Measurements from ENCODE around the gene ABHD8.
"Not testable (repeated sequence)": the region's sequence is repeated elsewhere in the genome, so short reads cannot be mapped to it uniquely, and the experiment has no call there.

The ABHD8 gene

GRCh38 chr19:17285415-17286135 is 17.6 kb downstream of the ABHD8 start:
- peaks cover 6% of the 10 kb centered on the region for H3K4me1 Mint-ChIP-seq (ENCODE audit: low read depth)
- H3K4me3 Mint-ChIP-seq: no peak overlapping the region
- no peaks in the 10 kb centered on the region for H3K27me3 Mint-ChIP-seq (ENCODE audit: low read depth)
- no peaks in the 10 kb centered on the region for H3K9me3 Mint-ChIP-seq
- no peaks in the 10 kb centered on the region for H3K36me3 Mint-ChIP-seq (ENCODE audit: low read depth)
- DNase-seq (ENCODE audit: low spot score): no peak
- H3K27ac Mint-ChIP-seq: no peak overlapping the region

DNA sequence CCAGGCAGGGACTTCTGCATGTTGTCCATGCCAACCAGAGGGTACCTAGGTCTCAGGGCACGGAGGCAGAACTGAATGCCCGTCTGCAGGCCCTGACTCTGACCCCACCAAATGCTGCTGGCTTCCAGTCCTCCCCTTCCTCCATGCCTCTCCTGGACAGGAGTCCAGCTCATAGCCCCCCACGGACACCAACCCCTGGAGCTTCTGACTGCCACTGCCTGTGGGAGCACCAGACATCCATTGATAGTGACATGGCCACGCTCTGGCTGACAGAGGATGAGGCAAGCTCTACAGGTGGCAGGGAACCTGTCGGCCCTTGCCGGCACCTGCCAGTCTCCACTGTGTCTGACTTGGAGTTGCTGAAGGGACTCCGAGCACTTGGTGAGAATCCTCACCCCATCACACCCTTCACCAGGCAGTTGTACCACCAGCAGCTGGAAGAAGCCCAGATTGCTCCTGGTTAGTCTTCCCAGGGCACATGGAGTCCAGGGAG is 19.7 kb downstream of the ABHD8 start:
- Mint-ChIP-seq H3K4me3 (no peak overlapping the region), H3K36me3 (ENCODE audit: low read depth) (no peaks in the 10 kb centered on the region), H3K9me3 (no peaks in the 10 kb centered on the region), H3K27me3 (ENCODE audit: low read depth) (no peaks in the 10 kb centered on the region), H3K4me1 (ENCODE audit: low read depth) (peaks cover 6% of the 10 kb centered on the region), H3K27ac (peak overlapping the region; percentile 31)
- no peak for DNase-seq (ENCODE audit: low spot score)

DNA sequence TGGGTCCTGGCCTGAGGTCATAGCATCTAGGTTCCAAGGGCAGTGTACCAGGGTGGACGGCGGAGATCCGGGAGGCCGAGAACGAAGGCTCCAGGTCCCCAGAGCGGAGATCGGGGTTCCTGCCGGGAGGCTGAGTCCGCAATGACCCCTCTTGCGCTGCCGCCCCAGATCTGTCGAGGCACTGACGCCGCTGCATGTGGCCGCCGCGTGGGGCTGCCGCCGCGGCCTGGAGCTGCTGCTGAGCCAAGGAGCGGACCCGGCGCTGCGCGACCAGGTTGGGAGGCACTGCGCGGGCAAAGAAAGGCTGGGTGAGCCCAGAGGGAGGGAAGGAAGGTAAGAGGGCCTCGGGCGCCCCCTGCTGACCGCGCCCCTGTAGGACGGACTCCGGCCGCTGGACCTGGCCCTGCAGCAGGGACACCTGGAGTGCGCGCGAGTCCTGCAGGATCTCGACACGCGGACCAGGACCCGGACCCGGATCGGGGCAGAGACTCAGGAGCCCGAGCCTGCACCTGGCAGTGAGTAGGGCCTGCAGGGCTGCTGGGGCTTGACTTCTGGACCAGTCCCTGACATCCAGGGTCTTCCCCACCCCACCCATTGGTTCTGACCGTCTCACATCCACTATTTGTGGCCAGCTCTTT is 20.6 kb downstream of the ABHD8 start:
- Mint-ChIP-seq H3K4me3 (peak overlapping the region; percentile 89), H3K27ac (peak overlapping the region; percentile 75), H3K36me3 (ENCODE audit: low read depth) (peaks cover under 1% of the 10 kb centered on the region), H3K27me3 (ENCODE audit: low read depth) (no peaks in the 10 kb centered on the region), H3K4me1 (ENCODE audit: low read depth) (peaks cover 6% of the 10 kb centered on the region), H3K9me3 (no peaks in the 10 kb centered on the region)
- DNase-seq (ENCODE audit: low spot score): peak; percentile 81

GRCh38 chr19:17281391-17282304 is 21.6 kb downstream of the ABHD8 start, which contains the start of gene ANKLE1:
ANKLE1 (plus strand) TSS chr19:17281901; CDS start chr19:17281921, 20 bp downstream.
- peak; percentile 41 for DNase-seq (ENCODE audit: low spot score)
- H3K36me3 Mint-ChIP-seq (ENCODE audit: low read depth): peaks cover 8% of the 10 kb centered on the region
- H3K9me3 Mint-ChIP-seq: no peaks in the 10 kb centered on the region

DNA sequence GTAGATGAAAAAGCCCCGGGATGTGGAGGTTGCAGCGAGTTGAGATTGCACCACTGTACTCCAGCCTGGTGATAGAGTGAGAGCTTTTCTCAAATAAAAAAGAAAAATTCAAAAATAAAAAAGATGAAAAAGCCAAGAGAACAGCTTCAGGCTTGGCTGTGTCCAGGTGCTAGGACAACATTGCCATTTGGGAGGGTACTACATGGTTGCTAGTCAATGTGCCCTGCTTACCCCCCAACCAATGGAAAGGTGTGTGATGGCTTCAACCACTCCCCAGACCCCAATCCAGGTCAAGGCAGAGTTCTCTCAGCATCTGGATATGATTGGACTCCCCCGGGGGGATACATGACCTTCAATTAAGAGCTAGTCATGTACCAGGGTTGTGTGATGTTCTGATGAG is 23.8 kb downstream of the ABHD8 start:
- Mint-ChIP-seq H3K4me1 (ENCODE audit: low read depth) (peaks cover 6% of the 10 kb centered on the region), H3K27ac (no peak overlapping the region), H3K36me3 (ENCODE audit: low read depth) (peaks cover 22% of the 10 kb centered on the region), H3K9me3 (no peaks in the 10 kb centered on the region), H3K27me3 (ENCODE audit: low read depth) (no peaks in the 10 kb centered on the region), H3K4me3 (no peak overlapping the region)
- no peak for DNase-seq (ENCODE audit: low spot score)

More at GRCh38 chr19:17281391-17282304, 21.6 kb downstream of the ABHD8 start, which contains the start of gene ANKLE1:
- peak within 1 kb of the TSS; percentile 89 for H3K4me3 Mint-ChIP-seq
- H3K27me3 Mint-ChIP-seq (ENCODE audit: low read depth): no peaks in the 10 kb centered on the region
- peaks cover 6% of the 10 kb centered on the region for H3K4me1 Mint-ChIP-seq (ENCODE audit: low read depth)
- H3K27ac Mint-ChIP-seq: peak within 1 kb of the TSS; percentile 75

GRCh38 chr19:17275441-17276175 is 27.6 kb downstream of the ABHD8 start:
- Mint-ChIP-seq H3K9me3 (no peaks in the 10 kb centered on the region), H3K4me1 (ENCODE audit: low read depth) (no peaks in the 10 kb centered on the region), H3K27me3 (ENCODE audit: low read depth) (no peaks in the 10 kb centered on the region), H3K27ac (no peak overlapping the region), H3K36me3 (ENCODE audit: low read depth) (peaks cover 33% of the 10 kb centered on the region), H3K4me3 (no peak overlapping the region)
- no peak for DNase-seq (ENCODE audit: low spot score)

- DNase-seq (ENCODE audit: low spot score); H3K9me3 Mint-ChIP-seq; H3K4me3 Mint-ChIP-seq; H3K27ac Mint-ChIP-seq; H3K27me3 Mint-ChIP-seq (ENCODE audit: low read depth); H3K4me1 Mint-ChIP-seq (ENCODE audit: low read depth): not testable (repeated sequence)
- peaks cover 33% of the 10 kb centered on the region for H3K36me3 Mint-ChIP-seq (ENCODE audit: low read depth)
Observed at GRCh38 chr19:17274892-17275291, 28.3 kb downstream of the ABHD8 start.

DNA sequence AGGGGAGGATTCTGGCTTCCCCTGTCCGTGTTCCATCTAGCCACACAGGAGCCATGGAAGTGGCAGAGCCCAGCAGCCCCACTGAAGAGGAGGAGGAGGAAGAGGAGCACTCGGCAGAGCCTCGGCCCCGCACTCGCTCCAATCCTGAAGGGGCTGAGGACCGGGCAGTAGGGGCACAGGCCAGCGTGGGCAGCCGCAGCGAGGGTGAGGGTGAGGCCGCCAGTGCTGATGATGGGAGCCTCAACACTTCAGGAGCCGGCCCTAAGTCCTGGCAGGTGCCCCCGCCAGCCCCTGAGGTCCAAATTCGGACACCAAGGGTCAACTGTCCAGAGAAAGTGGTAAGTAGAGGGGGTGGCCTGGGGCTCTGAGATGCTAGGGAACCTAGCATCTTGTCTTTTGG is 34.5 kb downstream of the ABHD8 start:
- H3K4me1 Mint-ChIP-seq (ENCODE audit: low read depth): peaks cover 14% of the 10 kb centered on the region
- H3K9me3 Mint-ChIP-seq: no peaks in the 10 kb centered on the region
- H3K4me3 Mint-ChIP-seq: peak overlapping the region; percentile 90
- peaks cover 2% of the 10 kb centered on the region for H3K27me3 Mint-ChIP-seq (ENCODE audit: low read depth)
- peaks cover 10% of the 10 kb centered on the region for H3K36me3 Mint-ChIP-seq (ENCODE audit: low read depth)
- H3K27ac Mint-ChIP-seq: no peak overlapping the region
- no peak for DNase-seq (ENCODE audit: low spot score)

GRCh38 chr19:17266975-17267788 is 36.0 kb downstream of the ABHD8 start, which contains the start of gene BABAM1:
BABAM1 (plus strand) TSS chr19:17267443; CDS start chr19:17268807, 1,364 bp downstream.
- Mint-ChIP-seq H3K9me3 (no peaks in the 10 kb centered on the region), H3K27me3 (ENCODE audit: low read depth) (peaks cover 2% of the 10 kb centered on the region), H3K4me3 (peak within 1 kb of the TSS; percentile 90), H3K4me1 (ENCODE audit: low read depth) (peaks cover 14% of the 10 kb centered on the region), H3K27ac (peak within 1 kb of the TSS; percentile 71), H3K36me3 (ENCODE audit: low read depth) (peaks cover 8% of the 10 kb centered on the region)
- peak; percentile 97 for DNase-seq (ENCODE audit: low spot score)

DNA sequence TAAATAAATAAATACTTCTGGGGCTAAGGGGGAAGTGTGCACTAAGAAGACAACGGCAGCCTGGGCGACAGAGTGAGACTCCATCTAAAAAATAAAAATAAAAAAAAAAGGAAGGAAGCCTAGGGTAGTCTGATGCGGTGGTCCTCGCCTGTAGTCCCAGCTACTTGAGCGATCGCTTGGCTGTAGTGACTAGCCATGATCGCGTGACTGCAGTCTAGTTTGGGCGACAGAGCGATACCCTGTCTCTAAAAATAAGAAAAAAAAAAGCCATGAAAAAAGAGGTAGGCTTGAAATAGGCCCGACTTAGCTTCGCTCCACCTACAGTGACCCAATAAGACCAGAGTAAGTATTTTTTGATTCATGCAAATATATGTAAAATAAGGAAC is 36.6 kb downstream of the ABHD8 start:
- Mint-ChIP-seq H3K27me3 (ENCODE audit: low read depth) (peaks cover 2% of the 10 kb centered on the region), H3K4me1 (ENCODE audit: low read depth) (peaks cover 14% of the 10 kb centered on the region), H3K4me3 (peak overlapping the region; percentile 90), H3K36me3 (ENCODE audit: low read depth) (peaks cover 8% of the 10 kb centered on the region), H3K27ac (peak overlapping the region; percentile 71), H3K9me3 (no peaks in the 10 kb centered on the region)
- DNase-seq (ENCODE audit: low spot score): no peak

- Mint-ChIP-seq H3K4me1 (ENCODE audit: low read depth) (peaks cover 14% of the 10 kb centered on the region), H3K4me3 (no peak overlapping the region), H3K27ac (no peak overlapping the region), H3K9me3 (no peaks in the 10 kb centered on the region), H3K36me3 (ENCODE audit: low read depth) (peaks cover 3% of the 10 kb centered on the region), H3K27me3 (ENCODE audit: low read depth) (peaks cover 2% of the 10 kb centered on the region)
- DNase-seq (ENCODE audit: low spot score): no peak
Observed at GRCh38 chr19:17266026-17266425, 37.2 kb downstream of the ABHD8 start.

DNA sequence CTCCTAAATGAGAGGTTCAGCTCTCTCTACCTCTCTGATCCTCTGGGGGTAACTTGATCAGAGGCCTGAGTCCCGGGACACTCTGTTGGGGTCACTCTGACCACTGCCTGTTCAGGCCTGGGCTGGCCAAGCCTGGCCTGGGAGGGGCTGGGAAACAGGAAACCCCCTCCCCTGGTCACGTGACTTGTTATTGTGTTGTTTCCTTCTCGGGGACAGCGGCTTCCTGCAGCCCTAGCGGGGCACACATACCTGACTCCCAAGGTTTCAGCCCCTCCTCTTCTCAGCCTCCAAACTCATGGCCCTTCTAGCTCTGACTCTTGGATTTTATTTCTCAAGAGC is 38.6 kb downstream of the ABHD8 start, which contains the start of gene USHBP1:
Gene USHBP1, minus strand, starts transcription at position 105 of the 339 bp plus-strand sequence. CDS start 446 bp downstream, outside the sequence.
- Mint-ChIP-seq H3K36me3 (ENCODE audit: low read depth) (peaks cover 2% of the 10 kb centered on the region), H3K9me3 (no peaks in the 10 kb centered on the region), H3K4me3 (no peak within 1 kb of the TSS), H3K27ac (peak within 1 kb of the TSS; percentile 56), H3K27me3 (ENCODE audit: low read depth) (peaks cover 2% of the 10 kb centered on the region), H3K4me1 (ENCODE audit: low read depth) (peaks cover 18% of the 10 kb centered on the region)
- no peak for DNase-seq (ENCODE audit: low spot score)

Measured in T-helper 2 cell treated with Interferon-gamma antibody and Interleukin-4, amounts not matched to agents 5 μg/mL and 100 μg/mL, for 36 hours (primary cell).